Erythroblast (primary cell): Measurements from ENCODE around the gene C17orf113.
"Not testable (repeated sequence)": the region's sequence is repeated elsewhere in the genome, so short reads cannot be mapped to it uniquely, and the experiment has no call there.

ENCODE experiments used
- GATA1 ChIP-seq: IDR thresholded peaks from 2 replicates; pipeline ENCODE4 v1.6.1; 2011; ENCODE audit warnings: low read depth, mild to moderate bottlenecking, control low read depth, low read length, moderate library complexity
- POLR2A ChIP-seq: IDR thresholded peaks from 2 replicates; pipeline ENCODE4 v1.6.1; 2011; ENCODE audit warnings: mild to moderate bottlenecking, low read length

DNA sequence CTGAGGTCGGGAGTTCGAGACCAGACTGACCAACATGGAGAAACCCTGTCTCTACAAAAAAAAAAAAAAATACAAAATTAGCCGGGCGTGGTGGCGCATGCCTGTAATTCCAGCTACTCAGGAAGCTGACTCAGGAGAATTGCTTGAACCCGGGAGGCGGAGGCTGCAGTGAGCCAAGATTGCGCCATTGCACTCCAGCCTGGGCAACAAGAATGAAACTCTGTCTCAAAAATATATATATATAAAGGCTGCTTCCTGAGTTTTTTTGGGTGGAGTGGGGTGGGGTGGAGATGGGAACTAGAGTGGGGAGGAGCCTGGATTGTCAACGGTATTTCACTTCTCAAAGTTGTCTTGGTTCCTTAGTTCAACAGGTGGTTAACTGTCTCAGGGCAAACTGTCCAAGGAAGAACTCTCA lies 40.1 kb downstream of the C17orf113 start:
- not testable (repeated sequence) for TF ChIP-seq POLR2A, GATA1
